ENCODE measurements around the gene STPG1. TPM values are rescaled to one million over a fixed set of nuclear protein-coding genes. Genes with fewer than 3 reads are reported as not detected.

STPG1 gene
- total RNA-seq, 1 donor from 2014 or later = 13.1 TPM

- Histone ChIP-seq H3K4me3 (peak overlapping the region; percentile 78), H3K27ac (peak overlapping the region; percentile 69), H3K4me1 (peaks cover 63% of the 10 kb centered on the region), H3K9me3 (no peaks in the 10 kb centered on the region), H3K27me3 (ENCODE audit: low read depth) (no peaks in the 10 kb centered on the region), H3K36me3 (peaks cover 6% of the 10 kb centered on the region)
- intact Hi-C loops (cut with DNase I) = no loop called here
- DNase-seq (no peak), ATAC-seq (no peak)
- TF ChIP-seq CTCF (IDR thresholded peaks at IDR 0.05) = no peak
Measured at GRCh38 chr1:24414775-24415333, 1.3 kb upstream of the STPG1 start.

GRCh38 chr1:24412408-24412807, 1.2 kb downstream of the STPG1 start:
- H3K27me3 ChIP-seq (ENCODE audit: low read depth) = no peaks in the 10 kb centered on the region
- no peak for TF ChIP-seq CTCF (IDR thresholded peaks at IDR 0.05)

GRCh38 chr1:24411963-24412362, 1.6 kb downstream of the STPG1 start:
- H3K4me3 ChIP-seq = no peak overlapping the region
- no peak for ATAC-seq
- no peaks in the 10 kb centered on the region for H3K27me3 ChIP-seq (ENCODE audit: low read depth)
- DNase-seq = no peak
- peaks cover 37% of the 10 kb centered on the region for H3K4me1 ChIP-seq
- H3K36me3 ChIP-seq = no peaks in the 10 kb centered on the region
- no peak overlapping the region for H3K27ac ChIP-seq
- no peak for TF ChIP-seq CTCF (IDR thresholded peaks at IDR 0.05)
- intact Hi-C loops (cut with DNase I) = no loop called here
- H3K9me3 ChIP-seq = no peaks in the 10 kb centered on the region

More at GRCh38 chr1:24412408-24412807, 1.2 kb downstream of the STPG1 start:
- no peaks in the 10 kb centered on the region for H3K36me3 ChIP-seq
- no peak overlapping the region for H3K27ac ChIP-seq
- intact Hi-C loops (cut with DNase I) = no loop called here
- H3K9me3 ChIP-seq = no peaks in the 10 kb centered on the region
- DNase-seq = no peak
- H3K4me3 ChIP-seq = peak overlapping the region; percentile 82
- peaks cover 41% of the 10 kb centered on the region for H3K4me1 ChIP-seq
- no peak for ATAC-seq

GRCh38 chr1:24410750-24411149, 2.8 kb downstream of the STPG1 start:
- H3K4me3 ChIP-seq = no peak overlapping the region
- H3K4me1 ChIP-seq = peaks cover 27% of the 10 kb centered on the region
- no peak for TF ChIP-seq CTCF (IDR thresholded peaks at IDR 0.05)
- H3K36me3 ChIP-seq = no peaks in the 10 kb centered on the region
- no peaks in the 10 kb centered on the region for H3K9me3 ChIP-seq
- DNase-seq = no peak
- intact Hi-C loops (cut with DNase I) = no loop called here
- H3K27me3 ChIP-seq (ENCODE audit: low read depth) = no peaks in the 10 kb centered on the region
- ATAC-seq = no peak
- H3K27ac ChIP-seq = no peak overlapping the region

- intact Hi-C loops (cut with DNase I) = no loop called here
- Histone ChIP-seq H3K36me3 (no peaks in the 10 kb centered on the region), H3K27me3 (ENCODE audit: low read depth) (no peaks in the 10 kb centered on the region), H3K4me1 (peaks cover 19% of the 10 kb centered on the region), H3K27ac (no peak overlapping the region), H3K9me3 (no peaks in the 10 kb centered on the region), H3K4me3 (no peak overlapping the region)
- TF ChIP-seq CTCF (IDR thresholded peaks at IDR 0.05) = no peak
- ATAC-seq = no peak
- no peak for DNase-seq
Measured at GRCh38 chr1:24409535-24409934, 4.0 kb downstream of the STPG1 start.
